ENCODE results near the gene RTL10. TPM values are rescaled to one million over a fixed set of nuclear protein-coding genes. Genes with fewer than 3 reads are reported as not detected.

RTL10 gene
- total RNA-seq, 1 experiment from 2014 or later, result 24.4 TPM

DNA sequence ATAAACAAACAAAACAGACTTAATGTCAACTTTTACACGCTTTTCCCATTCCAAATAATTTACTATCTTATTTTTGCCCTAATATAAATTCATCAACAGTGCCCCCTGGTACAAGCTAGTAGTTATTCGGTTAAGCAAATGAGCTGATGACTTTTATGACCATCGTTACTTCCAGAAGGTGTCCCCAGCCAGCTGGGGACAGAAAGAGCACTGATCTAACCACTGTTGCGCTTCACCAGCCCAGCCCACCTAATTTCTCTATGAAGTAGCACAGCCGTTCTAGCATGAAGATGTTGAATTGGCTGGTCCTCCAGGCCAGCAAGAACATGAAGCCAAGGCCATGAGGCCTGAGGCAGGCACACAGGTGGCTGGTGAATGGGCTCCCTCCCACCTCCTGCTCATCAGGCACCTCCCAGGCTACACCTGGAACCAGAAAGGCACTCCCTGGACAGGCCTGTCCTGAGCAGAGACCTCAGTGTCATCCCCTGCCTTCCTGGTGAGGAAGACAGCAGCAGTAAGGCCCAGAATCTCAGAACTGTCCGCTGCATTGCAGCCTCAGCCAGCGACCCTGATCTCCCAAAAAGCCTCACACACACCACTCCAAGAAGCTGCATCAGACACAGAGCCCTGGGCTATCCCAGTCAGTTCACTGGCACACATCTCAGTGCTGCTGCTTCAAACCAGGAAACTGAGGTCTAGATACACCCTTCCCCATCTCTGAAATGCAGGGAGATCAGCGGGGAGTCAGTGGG is 12.9 kb downstream of the RTL10 start:
- Histone ChIP-seq H3K14ac (ENCODE audit: insufficient read depth, low read length) (no peak overlapping the region), H3K4me2 (ENCODE audit: insufficient read depth, insufficient read length, low read length) (no peak overlapping the region), H4K20me1 (ENCODE audit: control insufficient read depth, insufficient read depth, insufficient read length) (no peaks in the 10 kb centered on the region), H3K18ac (ENCODE audit: insufficient read length, low read depth, low read length) (no peak overlapping the region), H2BK15ac (ENCODE audit: low read depth, low read length) (no peak overlapping the region), H3K27me3 (ENCODE audit: insufficient read depth, low read length) (no peaks in the 10 kb centered on the region), H2AFZ (ENCODE audit: low read length) (no peak overlapping the region), H3K79me1 (ENCODE audit: insufficient read depth, low read depth, low read length, poor library complexity, severe bottlenecking) (no peaks in the 10 kb centered on the region), H2BK20ac (ENCODE audit: low read depth, low read length, poor library complexity, severe bottlenecking) (no peak overlapping the region), H3K4me1 (ENCODE audit: insufficient read depth, low read length) (no peaks in the 10 kb centered on the region), H3K27ac (ENCODE audit: insufficient read length, low read depth, low read length) (no peak overlapping the region), H3K9ac (ENCODE audit: extremely low read depth, insufficient read length, low read length) (no peak overlapping the region), H2AK5ac (ENCODE audit: insufficient read length, low read length) (no peak overlapping the region), H3K9me3 (ENCODE audit: control insufficient read depth, low read depth, low read length) (no peaks in the 10 kb centered on the region), H4K91ac (ENCODE audit: insufficient read length, low read depth, low read length) (no peak overlapping the region), H2BK5ac (ENCODE audit: insufficient read length, low read length) (no peak overlapping the region), H4K5ac (ENCODE audit: insufficient read length, low read depth, low read length) (no peak overlapping the region), H3K23ac (ENCODE audit: insufficient read length, low read depth, low read length) (no peak overlapping the region), H3K56ac (ENCODE audit: insufficient read length, low read depth, low read length) (no peak overlapping the region), H2BK120ac (ENCODE audit: low read depth, low read length, poor library complexity, severe bottlenecking) (no peak overlapping the region), H3T11ph (ENCODE audit: low read length) (no peak overlapping the region), H2BK12ac (ENCODE audit: insufficient read length, low read depth, low read length) (no peak overlapping the region), H3K23me2 (ENCODE audit: insufficient read length, low read depth, low read length, poor library complexity, severe bottlenecking) (no peaks in the 10 kb centered on the region), H3K4ac (ENCODE audit: low read depth, low read length) (no peak overlapping the region), H4K8ac (replicated peaks; ENCODE audit: insufficient read length, low read depth, low read length) (no peak overlapping the region), H3K79me2 (ENCODE audit: insufficient read depth, low read length) (no peaks in the 10 kb centered on the region)
- H3K27me3 Mint-ChIP-seq (ENCODE audit: low read depth), result no peaks in the 10 kb centered on the region
- TF ChIP-seq, protein P1, sequence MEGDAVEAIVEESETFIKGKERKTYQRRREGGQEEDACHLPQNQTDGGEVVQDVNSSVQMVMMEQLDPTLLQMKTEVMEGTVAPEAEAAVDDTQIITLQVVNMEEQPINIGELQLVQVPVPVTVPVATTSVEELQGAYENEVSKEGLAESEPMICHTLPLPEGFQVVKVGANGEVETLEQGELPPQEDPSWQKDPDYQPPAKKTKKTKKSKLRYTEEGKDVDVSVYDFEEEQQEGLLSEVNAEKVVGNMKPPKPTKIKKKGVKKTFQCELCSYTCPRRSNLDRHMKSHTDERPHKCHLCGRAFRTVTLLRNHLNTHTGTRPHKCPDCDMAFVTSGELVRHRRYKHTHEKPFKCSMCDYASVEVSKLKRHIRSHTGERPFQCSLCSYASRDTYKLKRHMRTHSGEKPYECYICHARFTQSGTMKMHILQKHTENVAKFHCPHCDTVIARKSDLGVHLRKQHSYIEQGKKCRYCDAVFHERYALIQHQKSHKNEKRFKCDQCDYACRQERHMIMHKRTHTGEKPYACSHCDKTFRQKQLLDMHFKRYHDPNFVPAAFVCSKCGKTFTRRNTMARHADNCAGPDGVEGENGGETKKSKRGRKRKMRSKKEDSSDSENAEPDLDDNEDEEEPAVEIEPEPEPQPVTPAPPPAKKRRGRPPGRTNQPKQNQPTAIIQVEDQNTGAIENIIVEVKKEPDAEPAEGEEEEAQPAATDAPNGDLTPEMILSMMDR (conservative IDR thresholded peaks at IDR 0.05), result no peak
- peak overlapping the region in 1 of 3 experiments; percentile 51; a peak in 1 of 7 replicates for H3K27ac Mint-ChIP-seq
- 100% methylated on average over 1 of the region's 8 CpGs for WGBS (ENCODE audit: extremely low coverage, insufficient read length, low lambda C conversion rate)
- no peaks in the 10 kb centered on the region for H3K9me3 Mint-ChIP-seq
- no peak overlapping the region; a peak in 1 of 5 replicates for H3K4me3 Mint-ChIP-seq
- no peak for DNase-seq
- peaks cover 10 to 12% of the 10 kb centered on the region in 2 experiments for H3K4me1 Mint-ChIP-seq
- H3K36me3 Mint-ChIP-seq (ENCODE audit: insufficient read depth in 1 of 3, low read depth in 3 of 3), result peaks cover 0 to 2% (median 0%) of the 10 kb centered on the region in 3 experiments; a peak in 2 of 7 replicates

Data from H9 (cell line).